Stimulated activated CD4-positive, alpha-beta T cell treated with anti-CD3 and anti-CD28 coated beads, Interleukin-2, amount 100 ng/mL, for 4 hours (primary cell): ENCODE data around the gene KAZN.

Source experiments
- DNase-seq: peaks from one replicate; pipeline ENCODE4 v3.0.0-alpha.2; 2020; ENCODE audit warnings: low read depth

Gene KAZN

DNA sequence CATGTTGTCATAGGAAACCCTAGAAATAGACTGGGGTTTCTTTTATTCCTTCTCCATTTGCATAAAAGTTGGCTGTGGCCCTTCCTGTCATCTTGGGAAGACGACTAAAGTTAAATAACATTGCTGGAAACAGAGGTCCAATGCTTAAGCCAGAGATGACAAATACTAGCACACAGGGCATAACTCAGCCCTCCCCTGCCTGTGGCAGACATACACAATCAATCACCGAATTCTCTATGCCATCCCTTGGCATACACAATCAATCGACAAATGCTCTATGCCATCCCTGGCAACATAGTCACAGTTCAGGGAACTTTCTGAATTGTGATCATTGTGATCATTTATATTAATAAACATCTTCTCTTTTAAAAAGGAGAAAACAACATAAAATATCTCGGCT is 229.4 kb downstream of the KAZN start:
- no peak for DNase-seq

DNA sequence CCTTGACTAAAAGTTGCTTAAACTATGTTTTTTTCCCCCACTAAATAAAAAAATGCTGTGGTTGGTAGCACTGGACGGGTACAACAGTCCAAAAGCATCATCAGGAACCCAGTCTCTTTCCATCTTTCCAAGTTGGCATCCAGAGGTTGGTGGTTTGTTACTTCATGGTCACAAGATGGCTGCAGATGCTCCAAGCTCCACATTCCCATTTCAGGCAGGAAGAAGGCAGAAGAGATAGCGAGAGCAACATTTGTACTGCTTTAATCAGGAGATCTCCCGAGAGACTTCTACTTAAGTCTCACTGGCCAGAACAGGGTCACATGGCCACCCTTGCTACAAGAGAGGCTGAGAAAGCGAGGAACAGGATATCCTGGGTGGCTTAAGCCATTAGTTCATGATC is 230.2 kb downstream of the KAZN start:
- DNase-seq, result no peak

DNA sequence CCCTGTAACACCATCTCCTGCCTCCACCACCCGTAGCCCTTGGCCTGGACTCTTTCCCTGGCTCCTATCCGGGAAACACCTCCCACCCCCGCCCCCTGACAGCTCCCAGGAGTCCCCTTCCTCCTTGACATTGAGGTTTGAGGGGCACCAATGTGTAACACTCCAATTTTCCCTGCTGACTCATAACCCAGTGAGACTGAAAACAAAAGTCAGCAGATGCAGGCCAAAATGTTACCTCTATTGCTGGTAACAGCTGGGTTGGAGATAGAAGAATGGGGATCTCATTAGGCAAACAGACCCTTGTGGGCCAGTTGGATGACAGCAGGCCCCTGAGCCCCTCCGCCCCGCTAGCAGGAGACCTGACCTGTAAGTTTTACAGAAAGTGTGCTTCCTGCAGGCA is 237.2 kb downstream of the KAZN start:
- DNase-seq, result no peak

- no peak for DNase-seq
Measured at GRCh38 chr1:14836426-14837140, 238.1 kb downstream of the KAZN start.

- no peak for DNase-seq
Measured at GRCh38 chr1:14840374-14840773, 241.9 kb downstream of the KAZN start.

- DNase-seq, result no peak
Measured at GRCh38 chr1:14841456-14841855, 243.0 kb downstream of the KAZN start.

- no peak for DNase-seq
Measured at GRCh38 chr1:14841951-14842350, 243.5 kb downstream of the KAZN start.

- no peak for DNase-seq
Measured at GRCh38 chr1:14842361-14842760, 243.9 kb downstream of the KAZN start.

GRCh38 chr1:14842891-14843290 is 244.4 kb downstream of the KAZN start:
- no peak for DNase-seq

DNA sequence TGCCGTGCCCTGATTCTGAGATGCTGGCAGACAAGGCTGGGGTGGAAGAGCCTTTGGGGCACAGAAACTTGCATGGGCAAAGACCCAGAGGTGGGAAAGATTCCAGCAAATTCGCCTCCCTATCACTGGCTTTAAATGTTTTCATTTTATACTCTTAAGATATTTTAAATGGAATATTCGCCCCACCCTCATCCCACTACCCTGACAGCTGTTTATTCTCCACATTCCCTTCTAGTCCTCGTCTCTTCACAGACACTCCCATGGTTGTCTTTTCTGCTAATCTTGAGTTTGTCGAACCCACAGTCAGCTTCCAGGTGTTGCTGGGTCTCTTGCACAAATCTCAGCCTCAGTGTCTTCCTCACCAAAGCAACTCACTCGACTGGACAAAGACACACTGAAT is 245.0 kb downstream of the KAZN start:
- no peak for DNase-seq

DNA sequence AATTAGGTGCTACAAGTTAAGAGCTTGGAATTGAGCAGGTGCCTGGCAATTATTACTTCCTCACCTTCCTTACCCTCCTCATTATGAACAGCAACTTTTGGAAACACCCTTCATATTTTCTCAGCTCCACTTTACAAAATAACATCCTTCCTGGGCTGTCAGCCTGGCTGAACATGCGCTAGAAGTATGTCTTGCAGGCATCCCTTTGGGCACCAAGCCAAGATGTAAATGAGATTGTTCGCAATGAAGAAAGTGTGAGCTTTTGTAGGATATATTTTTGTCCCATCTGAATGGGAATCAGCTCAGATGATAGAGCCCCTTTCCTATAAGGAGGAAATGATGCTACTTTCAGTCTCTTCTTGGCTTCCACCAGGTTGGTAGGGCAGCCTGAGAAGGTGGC is 245.9 kb downstream of the KAZN start:
- no peak for DNase-seq

DNA sequence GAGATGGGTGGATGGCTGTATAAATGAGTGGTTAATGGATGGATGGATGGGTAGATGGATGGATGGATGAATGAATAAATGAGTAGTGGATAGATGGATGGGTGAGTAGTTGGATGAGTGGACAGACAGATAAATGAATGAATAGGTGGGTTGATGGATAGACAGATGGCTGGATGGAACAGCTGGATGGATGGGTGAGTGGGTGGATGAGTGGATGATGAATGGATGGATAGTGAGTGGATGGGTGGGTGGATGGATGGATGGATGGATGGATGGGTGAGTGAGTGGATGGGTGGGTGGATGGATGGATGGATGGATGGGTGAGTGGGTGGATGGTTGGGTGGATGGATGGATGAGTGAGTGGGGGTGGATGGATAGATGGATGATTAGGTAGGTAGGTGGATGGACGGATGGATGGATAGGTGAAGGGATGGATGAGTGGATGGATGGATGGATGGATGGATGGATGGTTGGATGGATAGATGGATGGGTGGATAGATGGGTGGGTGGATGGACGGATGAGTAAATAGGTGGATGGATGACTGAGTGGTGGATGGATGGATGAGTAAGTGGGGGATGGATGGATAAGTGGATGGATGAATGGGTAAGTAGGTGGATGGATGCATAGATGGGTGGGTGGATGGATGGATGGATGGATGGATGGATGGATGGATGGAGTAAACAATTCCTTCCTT is 246.6 kb downstream of the KAZN start:
- no peak for DNase-seq

DNA sequence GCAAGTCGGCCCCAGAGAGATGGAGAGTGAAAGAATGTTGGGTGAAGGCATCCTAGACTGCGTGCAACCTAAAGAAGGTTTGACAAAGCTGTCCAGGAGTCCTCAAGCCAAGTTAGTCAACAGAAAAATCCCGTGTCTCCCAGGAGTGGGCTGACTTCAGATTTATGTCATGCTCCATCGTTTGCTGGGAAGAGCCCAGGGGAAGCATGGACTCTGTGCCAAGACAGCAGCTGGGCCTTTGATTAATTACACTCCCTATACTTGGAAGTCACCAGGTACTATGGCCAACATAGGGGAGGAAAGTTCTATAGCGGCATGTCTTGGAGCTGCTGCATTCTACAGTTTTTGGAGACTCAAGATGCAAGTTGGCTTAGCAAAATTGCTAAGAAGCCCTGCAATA is 247.4 kb downstream of the KAZN start:
- no peak for DNase-seq

DNA sequence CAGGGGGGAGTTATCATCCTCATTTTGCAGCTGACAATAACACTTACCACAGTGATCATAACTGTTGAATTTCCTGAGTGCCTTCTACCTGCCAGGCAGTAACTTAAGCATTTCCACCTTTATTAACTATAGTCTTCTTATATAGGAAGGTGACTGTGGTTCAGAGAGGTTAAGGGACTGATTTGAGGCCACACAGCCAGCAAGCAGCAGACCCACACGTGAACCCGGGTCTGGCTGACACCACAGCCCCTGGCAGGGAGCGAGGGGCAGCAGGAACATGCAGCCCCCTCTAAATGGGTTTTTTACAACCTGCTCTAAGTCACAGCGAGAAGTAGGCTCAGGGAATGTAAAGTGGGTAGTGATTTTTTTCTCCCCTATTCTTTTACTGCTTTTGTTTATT is 248.2 kb downstream of the KAZN start:
- no peak for DNase-seq

DNA sequence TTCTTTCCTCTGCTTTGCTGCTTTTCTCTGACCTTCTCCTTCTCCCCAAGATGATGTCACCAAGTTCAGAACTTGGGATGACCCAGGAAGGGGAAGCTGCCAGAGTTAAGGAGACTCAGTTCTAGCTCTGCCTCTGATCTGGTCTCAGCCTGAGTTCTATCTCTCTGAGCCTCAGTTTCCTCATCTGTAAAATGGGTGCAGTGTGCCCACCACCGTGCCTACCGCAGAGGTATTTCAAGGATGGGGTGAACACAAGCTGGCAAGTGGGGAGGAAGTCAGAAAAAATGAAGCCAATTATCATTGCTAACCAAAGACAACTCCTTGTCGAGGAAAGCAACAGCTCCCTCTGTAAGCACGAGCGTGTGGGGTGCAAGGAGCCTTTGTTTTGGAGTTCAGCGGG is 249.7 kb downstream of the KAZN start:
- DNase-seq, result no peak

- DNase-seq, result no peak
Measured at GRCh38 chr1:14848625-14849024, 250.1 kb downstream of the KAZN start.

- no peak for DNase-seq
Measured at GRCh38 chr1:14849038-14849437, 250.6 kb downstream of the KAZN start.

- no peak for DNase-seq
Measured at GRCh38 chr1:14850563-14850962, 252.1 kb downstream of the KAZN start.

DNA sequence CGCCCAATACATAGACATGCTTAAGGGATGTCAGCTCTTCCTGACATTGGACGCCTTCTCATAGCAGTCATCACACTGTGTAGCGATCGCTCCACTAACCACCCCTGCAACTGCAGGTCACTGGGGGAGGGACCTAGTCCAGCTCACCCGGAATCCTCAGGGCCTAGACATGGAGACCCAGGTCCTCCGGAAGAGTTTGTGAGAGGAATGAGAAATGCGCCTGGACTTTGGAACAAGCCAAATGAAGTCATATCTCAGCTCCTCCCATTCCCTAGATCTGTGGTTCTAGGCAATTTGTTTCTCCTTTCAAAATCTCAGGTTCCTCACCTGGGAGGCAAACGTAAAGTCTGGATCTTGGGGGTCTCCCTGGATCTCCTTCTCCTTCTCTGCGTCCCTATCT is 253.3 kb downstream of the KAZN start:
- DNase-seq, result no peak

DNA sequence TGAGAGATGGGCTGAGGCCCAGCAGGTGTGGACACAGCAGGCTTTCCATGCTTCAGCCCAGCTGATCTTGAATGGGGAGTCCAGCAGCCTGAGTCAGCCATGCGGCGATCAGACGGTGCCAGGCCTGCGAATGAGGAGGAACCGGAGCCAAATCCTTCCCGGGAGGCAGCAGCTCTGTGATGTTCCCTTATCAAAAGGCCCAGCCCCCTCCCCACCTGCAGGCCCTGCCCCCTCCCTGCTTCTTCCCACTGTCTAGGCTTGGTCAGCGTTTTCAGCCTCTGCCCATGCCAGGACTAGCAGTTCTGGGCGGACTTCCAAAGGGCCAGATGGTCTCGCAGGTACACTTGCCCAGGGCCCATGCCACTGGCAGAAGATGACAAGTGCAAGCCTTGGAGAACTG is 253.8 kb downstream of the KAZN start:
- no peak for DNase-seq

DNA sequence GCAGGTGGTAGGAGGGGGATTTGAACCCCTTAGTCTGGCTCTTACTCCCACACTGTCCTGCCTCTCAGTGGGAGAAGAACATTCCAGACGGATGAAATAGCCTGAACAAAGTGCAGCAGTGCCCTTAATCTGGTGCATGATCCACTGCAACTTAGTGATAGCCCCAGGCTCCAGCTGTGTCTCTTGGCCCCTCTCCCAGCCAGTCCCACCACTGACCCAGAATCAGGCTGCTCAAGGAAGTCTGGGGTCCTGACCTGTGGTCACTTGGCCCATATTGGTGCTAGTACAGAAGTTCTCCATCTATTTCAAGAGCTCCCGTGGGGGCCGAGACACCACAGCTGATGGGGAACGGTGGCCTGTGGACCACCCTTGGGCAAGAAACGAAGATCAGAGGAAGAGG is 255.0 kb downstream of the KAZN start:
- no peak for DNase-seq

- DNase-seq, result no peak
Measured at GRCh38 chr1:14855268-14855667, 256.8 kb downstream of the KAZN start.

DNA sequence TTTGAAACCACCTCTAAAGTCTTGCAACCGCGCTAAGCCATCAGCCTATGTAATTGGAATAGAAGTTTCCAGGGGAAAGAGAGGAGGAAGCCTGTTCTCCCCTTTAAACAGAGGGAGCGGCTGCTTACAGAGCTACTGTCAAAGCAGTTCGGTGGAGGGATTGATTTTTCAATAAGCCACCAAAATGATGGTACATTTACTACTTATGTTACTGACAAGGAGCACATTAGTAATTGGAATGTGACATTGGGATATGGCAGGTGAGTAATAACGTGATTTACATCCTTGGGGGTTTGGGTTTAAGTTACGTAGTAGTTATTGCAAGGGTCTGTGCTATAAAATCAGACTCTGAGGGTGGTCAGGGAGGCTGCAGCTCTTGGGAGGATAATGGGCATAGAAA is 257.3 kb downstream of the KAZN start:
- DNase-seq, result no peak
